Heart left ventricle (tissue), 16 donors: ENCODE results near the gene FAM180A. TPM values are rescaled to one million over a fixed set of nuclear protein-coding genes. Genes with fewer than 3 reads are reported as not detected.
A peak's percentile ranks its signal among the peaks of the same experiment; 100 is the strongest.

Experiments
- ATAC-seq, 4 donors: fragments of 200-7000 bp; cut with Tn5 transposase; one replicate each; pipeline ENCODE4 v1.9.1; 2020 to 2022; ENCODE audit warnings: moderate library complexity in 4 of 4, mild to moderate bottlenecking in 3 of 4, moderate number of reproducible peaks in 1 of 4
- DNase-seq, 5 donors: peaks; one replicate each; pipeline ENCODE4 v3.0.0-alpha.2; 2020
- H3K27ac ChIP-seq, 12 donors: fragments of 200-600 bp; sonication (generic) in 4 of 12; one replicate each; pipeline versions ENCODE4 v1.5.0 to v1.8.0; 2016 to 2022; ENCODE audit warnings: mild to moderate bottlenecking in 2 of 12
- H3K27me3 ChIP-seq, 9 donors: fragments of 200-600 bp; sonication (generic) in 2 of 9; one replicate each; pipeline versions ENCODE4 v1.5.1 to v1.8.0; 2016 to 2022; ENCODE audit warnings: mild to moderate bottlenecking in 3 of 9
- H3K36me3 ChIP-seq, 9 donors: fragments of 200-600 bp; sonication (generic) in 2 of 9; one replicate each; pipeline versions ENCODE4 v1.5.0 to v1.8.0; 2018 to 2022; ENCODE audit warnings: mild to moderate bottlenecking in 2 of 9
- H3K4me1 ChIP-seq, 12 donors: fragments of 200-600 bp; sonication (generic) in 4 of 12; one replicate each; pipeline versions ENCODE4 v1.5.0 to v1.8.0; 2016 to 2022; ENCODE audit warnings: mild to moderate bottlenecking in 3 of 12
- H3K4me3 ChIP-seq, 12 donors: fragments of 200-600 bp; sonication (generic) in 4 of 12; one replicate each; pipeline versions ENCODE4 v1.5.0 to v1.8.0; 2017 to 2022; ENCODE audit warnings: mild to moderate bottlenecking in 9 of 12, moderate library complexity in 4 of 12
- H3K9me3 ChIP-seq, 12 donors: fragments of 200-600 bp; sonication (generic) in 4 of 12; one replicate each; pipeline versions ENCODE4 v1.5.0 to v1.8.0; 2016 to 2022; ENCODE audit warnings: mild to moderate bottlenecking in 1 of 12
- CTCF ChIP-seq, 12 donors: fragments of 200-600 bp; sonication (generic) in 4 of 12; IDR thresholded peaks; one replicate each; pipeline versions ENCODE4 v1.5.0 to v1.8.0; 2018 to 2022; ENCODE audit warnings: antibody characterized with exemption in 12 of 12, mild to moderate bottlenecking in 5 of 12
- POLR2A ChIP-seq, 2 donors: fragments of 450-650 bp; IDR thresholded peaks; one replicate each; pipeline ENCODE4 v1.6.1; 2017; ENCODE audit warnings: antibody characterized with exemption in 2 of 2, mild to moderate bottlenecking in 2 of 2, moderate library complexity in 2 of 2
- WGBS, 4 donors: extraction: QIAGEN DNeasy Blood & Tissue Kit in 2 of 4; methylation state at CpG; one replicate each; pipeline versions ENCODE4 v1.1.5 to v1.1.7; 2013 to 2018; 5-methylcytosine and 5-hydroxymethylcytosine counted together
- intact Hi-C, 10 donors: fragments of 100-400 bp; cut with DNase I; formaldehyde crosslinking; loops; one replicate each; pipeline versions ENCODE4 v1.11.1 to v1.14.2; 2022
- polyA plus RNA-seq, 2 donors: library from polyadenylated mRNA; stranded (reverse); fragments of 200-250 nt; gene quantifications; one replicate each; pipeline ENCODE4 v1.2.3, GENCODE V29; 2013
- total RNA-seq, 9 donors: library from RNA; depleted of rRNA in 2 of 9; stranded (reverse); fragments of >200 nt in 2 of 9; fragmentation: NEBNext Ultra II Directional in 3 of 9; extraction: Animal tissue kit (Norgen Biotek cat#: 25700) in 3 of 9; gene quantifications; one replicate each; pipeline versions ENCODE4 v1.1.0 to v1.2.4, GENCODE V29; 2016 to 2023
- donor health status: ischemic (EF 13 %, LVEDD 7.1; RV severe dilation, severe dysfunction).
- donor health status: healthy with polysubstance abuse.
- donor health status: DM: no; HTN: yes; CAD: no.
- donor health status: DM: no; HTN: no; CAD: no.
- donor health status: ischemic (EF 25% LVEDD 6.9; RV normal size, moderate dysfunction).
- donor health status: ischemic (EF 25% LVEDD 5.7; RV mildly dilated, moderate dysfunction).
- donor health status: healthy.
- donor health status: DM: yes; HTN: yes; CAD: no.
- donor health status: ischemic (EF 35%, LVEDD 5.7; RV mildly dilated, moderate dysfunction).
- donor health status: nonischemic (EF 11% LVEDD 7.7; RV severe dilation, severe dysfunction).
- donor health status: DM: yes; HTN: yes; CAD: no.
- donor health status: PGD.
- donor health status: ischemic (EF 29% LVEDD 5.4; RV normal size, mild dysfunction).
- donor health status: nonischemic (EF 23%, LVEDD 6.1; RV moderate dilation, normal function).

The FAM180A gene
- total and polyA plus RNA-seq, 11 donors, result 7.9 to 63.5 (median 20.8) TPM

- Histone ChIP-seq H3K9me3 (no peaks in the 10 kb centered on the region), H3K4me3 (no peak overlapping the region), H3K4me1 (peaks cover 0 to 36% (median 20%) of the 10 kb centered on the region in 12 donors), H3K27ac (peak overlapping the region in 10 of 12 donors; percentile 34 to 92 (median 74)), H3K27me3 (no peaks in the 10 kb centered on the region), H3K36me3 (no peaks in the 10 kb centered on the region)
- ATAC-seq (peak; percentile 59 to 76 (median 64)), DNase-seq (peak in 1 of 5 donors; percentile 55)
- WGBS, 4 donors, result 55 to 66% (median 63%) methylated on average over 3 of the region's 3 CpGs
- no peak for TF ChIP-seq CTCF (IDR thresholded peaks at IDR 0.05)
- TF ChIP-seq POLR2A (IDR thresholded peaks at IDR 0.05), result no peak
- intact Hi-C loops, result loop anchor here in 1 of 10 donors (10.0 kb wide), 1 partner anchor 93 kb away; no protein-coding TSS in a partner anchor
Observed at GRCh38 chr7:135768064-135768463, 19.5 kb upstream of the FAM180A start.

GRCh38 chr7:135763261-135763660 is 14.6 kb upstream of the FAM180A start:
- Histone ChIP-seq H3K36me3 (no peaks in the 10 kb centered on the region), H3K27me3 (no peaks in the 10 kb centered on the region), H3K4me3 (no peak overlapping the region), H3K9me3 (no peaks in the 10 kb centered on the region), H3K27ac (no peak overlapping the region), H3K4me1 (peaks cover 0 to 33% (median 7%) of the 10 kb centered on the region in 12 donors)
- DNase-seq, result no peak
- WGBS, 4 donors, result 90 to 97% (median 94%) methylated on average over 2 of the region's 2 CpGs
- intact Hi-C loops, result loop anchor here in 1 of 10 donors (10.0 kb wide), 1 partner anchor 88 kb away; no protein-coding TSS in a partner anchor
- no peak for TF ChIP-seq POLR2A (IDR thresholded peaks at IDR 0.05)
- TF ChIP-seq CTCF (IDR thresholded peaks at IDR 0.05), result no peak
- ATAC-seq, result no peak

- Histone ChIP-seq H3K27me3 (no peaks in the 10 kb centered on the region), H3K9me3 (no peaks in the 10 kb centered on the region), H3K4me1 (peaks cover 0 to 35% (median 5%) of the 10 kb centered on the region in 12 donors), H3K4me3 (no peak overlapping the region), H3K27ac (peak overlapping the region in 7 of 12 donors; percentile 4 to 68 (median 39)), H3K36me3 (no peaks in the 10 kb centered on the region)
- intact Hi-C loops, result loop anchor here in 1 of 10 donors (10.0 kb wide), 1 partner anchor 87 kb away; no protein-coding TSS in a partner anchor
- WGBS, 4 donors, result 53 to 71% (median 63%) methylated on average over 10 of the region's 10 CpGs
- DNase-seq (no peak), ATAC-seq (peak in 3 of 4 donors; percentile 26 to 68 (median 43))
- TF ChIP-seq CTCF (IDR thresholded peaks at IDR 0.05) (no peak), POLR2A (IDR thresholded peaks at IDR 0.05) (no peak)
Observed at GRCh38 chr7:135761751-135762488, 13.3 kb upstream of the FAM180A start.

GRCh38 chr7:135759532-135759931 is 10.9 kb upstream of the FAM180A start:
- H3K36me3 ChIP-seq, result no peaks in the 10 kb centered on the region
- 89 to 93% (median 93%) methylated on average over 4 of the region's 4 CpGs for WGBS, 4 donors
- intact Hi-C loops, result loop anchor here in 3 of 10 donors (5.0 kb wide), 1 partner anchor 87 kb away; no protein-coding TSS in a partner anchor
- no peak overlapping the region for H3K4me3 ChIP-seq
- H3K27me3 ChIP-seq, result no peaks in the 10 kb centered on the region
- peaks cover 0 to 45% (median 8%) of the 10 kb centered on the region in 12 donors for H3K4me1 ChIP-seq
- DNase-seq, result no peak
- H3K27ac ChIP-seq, result peak overlapping the region in 6 of 12 donors; percentile 69 to 89 (median 80)
- ATAC-seq, result no peak
- H3K9me3 ChIP-seq, result no peaks in the 10 kb centered on the region
- TF ChIP-seq CTCF (IDR thresholded peaks at IDR 0.05) (no peak), POLR2A (IDR thresholded peaks at IDR 0.05) (no peak)
